Activated T-helper 2 cell treated with anti-CD3 and anti-CD28 coated beads, Interferon-gamma antibody, Interleukin-2, Interleukin-4, amounts not matched to agents 10 μg/mL and 5 μg/mL and 100 μg/mL, durations not matched to agents 14 hours and 24 hours and 36 hours (primary cell): Measurements from ENCODE around the gene SMIM3. TPM values are rescaled to one million over a fixed set of nuclear protein-coding genes. Genes with fewer than 3 reads are reported as not detected.
"Not testable (repeated sequence)": the region's sequence is repeated elsewhere in the genome, so short reads cannot be mapped to it uniquely, and the experiment has no call there.

ENCODE experiments used
- DNase-seq: peaks from one replicate; pipeline ENCODE4 v3.0.0; 2021; ENCODE audit warnings: low spot score
- H3K27ac Mint-ChIP-seq: one replicate; pipeline ENCODE4 v1.8.0; 2021; ENCODE audit warnings: mixed read lengths
- H3K27me3 Mint-ChIP-seq: one replicate; pipeline ENCODE4 v1.8.0; 2021; ENCODE audit warnings: low read depth, mixed read lengths
- H3K36me3 Mint-ChIP-seq: one replicate; pipeline ENCODE4 v1.8.0; 2021; ENCODE audit warnings: low read depth, mixed read lengths
- H3K4me1 Mint-ChIP-seq: one replicate; pipeline ENCODE4 v1.8.0; 2021; ENCODE audit warnings: low read depth, mixed read lengths
- H3K4me3 Mint-ChIP-seq: one replicate; pipeline ENCODE4 v1.8.0; 2021; ENCODE audit warnings: low read depth, mild to moderate bottlenecking, moderate library complexity, mixed read lengths
- H3K9me3 Mint-ChIP-seq: one replicate; pipeline ENCODE4 v1.8.0; 2021; ENCODE audit warnings: mixed read lengths
- intact Hi-C: fragments of 100-400 bp; cut with micrococcal nuclease; formaldehyde crosslinking; loops from one replicate; pipeline ENCODE4 v1.15.1; 2023
- total RNA-seq: library from RNA; stranded (reverse); gene quantifications from 2 replicates; pipeline ENCODE4 v1.2.3, GENCODE V29; 2022

SMIM3 gene
- total RNA-seq, 1 donor from 2014 or later, result 25.7 TPM

GRCh38 chr5:150788977-150789376, 10.4 kb downstream of the SMIM3 start:
- intact Hi-C loops, result no loop called here
- Mint-ChIP-seq H3K4me3 (no peak overlapping the region), H3K27ac (peak overlapping the region; percentile 87), H3K4me1 (peaks cover 52% of the 10 kb centered on the region), H3K9me3 (peaks cover 12% of the 10 kb centered on the region), H3K27me3 (no peaks in the 10 kb centered on the region), H3K36me3 (peaks cover 45% of the 10 kb centered on the region)
- DNase-seq, result no peak

GRCh38 chr5:150789450-150789849, 10.9 kb downstream of the SMIM3 start:
- Mint-ChIP-seq H3K27me3 (no peaks in the 10 kb centered on the region), H3K27ac (peak overlapping the region; percentile 87), H3K4me1 (peaks cover 48% of the 10 kb centered on the region), H3K36me3 (peaks cover 45% of the 10 kb centered on the region), H3K9me3 (peaks cover 12% of the 10 kb centered on the region), H3K4me3 (peak overlapping the region; percentile 49)
- intact Hi-C loops, result no loop called here
- DNase-seq, result no peak

GRCh38 chr5:150789943-150790611, 11.5 kb downstream of the SMIM3 start:
- Mint-ChIP-seq H3K4me3 (peak overlapping the region; percentile 49), H3K27ac (peak overlapping the region; percentile 87), H3K4me1 (peaks cover 44% of the 10 kb centered on the region), H3K9me3 (peaks cover 12% of the 10 kb centered on the region), H3K36me3 (peaks cover 43% of the 10 kb centered on the region), H3K27me3 (no peaks in the 10 kb centered on the region)
- intact Hi-C loops, result loop anchor here (1.0 to 2.0 kb wide), 5 partner anchors 10 to 361 kb away; partner anchors contain the start of gene IRGM
- DNase-seq, result peak; percentile 49

- intact Hi-C loops, result loop anchor here (2.0 kb wide), 3 partner anchors 49 to 359 kb away; partner anchors contain the start of gene IRGM
- Mint-ChIP-seq H3K4me1 (peaks cover 39% of the 10 kb centered on the region), H3K27me3 (no peaks in the 10 kb centered on the region), H3K9me3 (peaks cover 7% of the 10 kb centered on the region), H3K27ac (no peak overlapping the region), H3K4me3 (no peak overlapping the region), H3K36me3 (peaks cover 44% of the 10 kb centered on the region)
- DNase-seq, result no peak
Observed at GRCh38 chr5:150791536-150791935, 13.0 kb downstream of the SMIM3 start.

- H3K27ac Mint-ChIP-seq, H3K9me3 Mint-ChIP-seq, intact Hi-C loops, DNase-seq, H3K27me3 Mint-ChIP-seq, H3K4me3 Mint-ChIP-seq: not testable (repeated sequence)
- H3K4me1 Mint-ChIP-seq, result peaks cover 33% of the 10 kb centered on the region
- H3K36me3 Mint-ChIP-seq, result peaks cover 43% of the 10 kb centered on the region
Observed at GRCh38 chr5:150793423-150793888, 14.9 kb downstream of the SMIM3 start.

- no peak for DNase-seq
- peaks cover 7% of the 10 kb centered on the region for H3K9me3 Mint-ChIP-seq
- H3K27ac Mint-ChIP-seq, result no peak overlapping the region
- peaks cover 18% of the 10 kb centered on the region for H3K4me1 Mint-ChIP-seq
- peaks cover 43% of the 10 kb centered on the region for H3K36me3 Mint-ChIP-seq
- H3K27me3 Mint-ChIP-seq, result no peaks in the 10 kb centered on the region
- H3K4me3 Mint-ChIP-seq, result no peak overlapping the region
- intact Hi-C loops, result no loop called here
Observed at GRCh38 chr5:150794927-150795326, 16.4 kb downstream of the SMIM3 start.

- peaks cover 7% of the 10 kb centered on the region for H3K9me3 Mint-ChIP-seq
- no peak overlapping the region for H3K4me3 Mint-ChIP-seq
- intact Hi-C loops, result no loop called here
- DNase-seq, result no peak
- H3K36me3 Mint-ChIP-seq, result peaks cover 35% of the 10 kb centered on the region
- peaks cover 13% of the 10 kb centered on the region for H3K4me1 Mint-ChIP-seq
- peaks cover 2% of the 10 kb centered on the region for H3K27me3 Mint-ChIP-seq
- H3K27ac Mint-ChIP-seq, result no peak overlapping the region
Observed at GRCh38 chr5:150797384-150797783, 18.8 kb downstream of the SMIM3 start.

- Mint-ChIP-seq H3K27me3 (peaks cover 13% of the 10 kb centered on the region), H3K36me3 (peaks cover 11% of the 10 kb centered on the region), H3K27ac (no peak overlapping the region), H3K4me3 (no peak overlapping the region), H3K9me3 (peaks cover 4% of the 10 kb centered on the region), H3K4me1 (peaks cover 13% of the 10 kb centered on the region)
- no peak for DNase-seq
- intact Hi-C loops, result loop anchor here (1.0 to 5.0 kb wide), 2 partner anchors 46 to 239 kb away; no protein-coding TSS in a partner anchor
Observed at GRCh38 chr5:150801117-150801927, 22.8 kb downstream of the SMIM3 start.

- H3K27ac Mint-ChIP-seq, result no peak overlapping the region
- peaks cover 19% of the 10 kb centered on the region for H3K27me3 Mint-ChIP-seq
- intact Hi-C loops, result loop anchor here (5.0 kb wide), 1 partner anchor 242 kb away; no protein-coding TSS in a partner anchor
- H3K4me1 Mint-ChIP-seq, result peaks cover 12% of the 10 kb centered on the region
- H3K9me3 Mint-ChIP-seq, result peaks cover 4% of the 10 kb centered on the region
- no peak overlapping the region for H3K4me3 Mint-ChIP-seq
- no peaks in the 10 kb centered on the region for H3K36me3 Mint-ChIP-seq
- DNase-seq, result no peak
Observed at GRCh38 chr5:150804388-150804787, 25.8 kb downstream of the SMIM3 start.

- Mint-ChIP-seq H3K27me3 (peaks cover 13% of the 10 kb centered on the region), H3K4me3 (no peak overlapping the region), H3K9me3 (peaks cover under 1% of the 10 kb centered on the region), H3K27ac (no peak overlapping the region), H3K36me3 (no peaks in the 10 kb centered on the region), H3K4me1 (peaks cover 7% of the 10 kb centered on the region)
- intact Hi-C loops, result no loop called here
- DNase-seq, result no peak
Observed at GRCh38 chr5:150809363-150809762, 30.8 kb downstream of the SMIM3 start.

GRCh38 chr5:150815010-150815409, 36.5 kb downstream of the SMIM3 start:
- no peak for DNase-seq
- Mint-ChIP-seq H3K36me3 (no peaks in the 10 kb centered on the region), H3K27ac (no peak overlapping the region), H3K27me3 (peaks cover 5% of the 10 kb centered on the region), H3K4me3 (no peak overlapping the region), H3K9me3 (peaks cover 18% of the 10 kb centered on the region), H3K4me1 (peaks cover 6% of the 10 kb centered on the region)
- intact Hi-C loops, result no loop called here

GRCh38 chr5:150816946-150817345, 38.4 kb downstream of the SMIM3 start:
- H3K27ac Mint-ChIP-seq, result no peak overlapping the region
- H3K36me3 Mint-ChIP-seq, result no peaks in the 10 kb centered on the region
- H3K4me1 Mint-ChIP-seq, result peaks cover 6% of the 10 kb centered on the region
- no peak overlapping the region for H3K4me3 Mint-ChIP-seq
- DNase-seq, result no peak
- peaks cover 25% of the 10 kb centered on the region for H3K9me3 Mint-ChIP-seq
- peaks cover 5% of the 10 kb centered on the region for H3K27me3 Mint-ChIP-seq
- intact Hi-C loops, result no loop called here

- H3K27me3 Mint-ChIP-seq, result peaks cover 5% of the 10 kb centered on the region
- no peak overlapping the region for H3K4me3 Mint-ChIP-seq
- DNase-seq, result no peak
- H3K36me3 Mint-ChIP-seq, result no peaks in the 10 kb centered on the region
- H3K27ac Mint-ChIP-seq, result no peak overlapping the region
- intact Hi-C loops, result no loop called here
- no peaks in the 10 kb centered on the region for H3K4me1 Mint-ChIP-seq
- H3K9me3 Mint-ChIP-seq, result peaks cover 29% of the 10 kb centered on the region
Observed at GRCh38 chr5:150829744-150830143, 51.2 kb downstream of the SMIM3 start.
